IMR-90 (cell line): Measurements from ENCODE around the gene DBH. TPM values are rescaled to one million over a fixed set of nuclear protein-coding genes. Genes with fewer than 3 reads are reported as not detected.

ENCODE experiments used
- ATAC-seq: fragments of 200-7000 bp; cut with Tn5 transposase; 2 replicates; pipeline ENCODE4 v1.9.1; 2020; ENCODE audit warnings: low read depth, mild to moderate bottlenecking, moderate library complexity
- BruUV-seq: library from RNA; stranded (reverse); fragments of 400-500 nt; replicated peaks from 2 replicates; lab custom pipeline; 2021; lab: Mats Ljungman, UMichigan
- CTCF ChIA-PET: fragments of 300-600 bp; formaldehyde crosslinking; extraction: SDS; loops from one replicate; lab custom pipeline; 2021; ENCODE audit warnings: antibody characterized with exemption; lab: Yijun Ruan, JAX
- POLR2A ChIA-PET: fragments of 300-600 bp; sonication (Branson Sonifier 250); formaldehyde crosslinking; loops from one replicate; lab custom pipeline; 2022; ENCODE audit warnings: antibody characterized with exemption; ENCODE audit not compliant: unreplicated experiment; lab: Charles Lee
- DNase-seq: peaks from one replicate; pipeline ENCODE4 v3.0.0; 2013
- H2AFZ ChIP-seq: replicated peaks from 2 replicates; pipeline ENCODE3; 2013; ENCODE audit warnings: low read length, mild to moderate bottlenecking; ENCODE audit not compliant: poor library complexity
- H2AK5ac ChIP-seq: 2 replicates; pipeline ENCODE4 v1.6.1; 2013; ENCODE audit warnings: low read depth, low read length, inconsistent platforms
- H2AK9ac ChIP-seq: replicated peaks from 2 replicates; pipeline ENCODE3; 2013; ENCODE audit warnings: mild to moderate bottlenecking, low read depth, low read length, moderate library complexity; ENCODE audit not compliant: poor library complexity
- H2BK120ac ChIP-seq: 2 replicates; pipeline ENCODE4 v1.6.1; 2013; ENCODE audit warnings: low read depth, low read length, inconsistent platforms
- H2BK15ac ChIP-seq: 3 replicates; pipeline ENCODE4 v1.6.1; 2013; ENCODE audit warnings: low read depth, low read length, inconsistent platforms
- H2BK20ac ChIP-seq: 2 replicates; pipeline ENCODE4 v1.6.1; 2013; ENCODE audit warnings: low read depth, mild to moderate bottlenecking, inconsistent platforms, low read length, moderate library complexity
- H2BK5ac ChIP-seq: 2 replicates; pipeline ENCODE4 v1.6.1; 2013; ENCODE audit warnings: mild to moderate bottlenecking, low read depth, low read length, inconsistent platforms; ENCODE audit not compliant: poor library complexity, severe bottlenecking
- H3K14ac ChIP-seq: replicated peaks from 2 replicates; pipeline ENCODE4 v1.6.1; 2013; ENCODE audit warnings: low read depth, low read length, inconsistent platforms
- H3K18ac ChIP-seq: 2 replicates; pipeline ENCODE4 v1.6.1; 2013; ENCODE audit warnings: low read depth, low read length, control low read depth
- H3K23ac ChIP-seq: 2 replicates; pipeline ENCODE4 v1.6.1; 2013; ENCODE audit warnings: low read depth, low read length, inconsistent platforms
- H3K27ac ChIP-seq: 2 replicates; pipeline ENCODE4 v1.5.1; 2013; ENCODE audit warnings: mild to moderate bottlenecking, control low read depth, low read length; ENCODE audit not compliant: insufficient read depth
- H3K27me3 ChIP-seq: 2 replicates; pipeline ENCODE4 v1.6.1; 2013; ENCODE audit warnings: low read length; ENCODE audit not compliant: control insufficient read depth, insufficient read depth
- H3K36me3 ChIP-seq: 2 replicates; pipeline ENCODE4 v1.6.1; 2013; ENCODE audit warnings: low read length, mixed read lengths; ENCODE audit not compliant: control insufficient read depth, insufficient read depth
- H3K4ac ChIP-seq: 2 replicates; pipeline ENCODE4 v1.6.1; 2013; ENCODE audit warnings: low read depth, low read length, inconsistent platforms
- H3K4me1 ChIP-seq: 2 replicates; pipeline ENCODE4 v1.6.1; 2013; ENCODE audit warnings: low read length, mixed read lengths; ENCODE audit not compliant: control insufficient read depth, insufficient read depth
- H3K4me2 ChIP-seq: 2 replicates; pipeline ENCODE4 v1.6.1; 2013; ENCODE audit warnings: low read depth, mild to moderate bottlenecking, control low read depth, low read length, moderate library complexity
- H3K4me3 ChIP-seq: 2 replicates; pipeline ENCODE4 v1.5.1; 2013; ENCODE audit warnings: low read depth, mild to moderate bottlenecking, control low read depth, low read length, moderate library complexity; ENCODE audit not compliant: insufficient read depth
- H3K56ac ChIP-seq: 2 replicates; pipeline ENCODE4 v1.6.1; 2013; ENCODE audit warnings: low read length, inconsistent platforms; ENCODE audit not compliant: insufficient read depth; ENCODE audit errors: extremely low read depth
- H3K79me1 ChIP-seq, 2 experiments: 2 replicates each; pipeline ENCODE4 v1.6.1; 2013; ENCODE audit warnings: low read length in 2 of 2, inconsistent platforms in 1 of 2, low read depth in 1 of 2
- H3K9ac ChIP-seq: 2 replicates; pipeline ENCODE4 v1.6.1; 2013; ENCODE audit warnings: low read depth, low read length, control low read depth
- H3K9me1 ChIP-seq: 2 replicates; pipeline ENCODE4 v1.6.1; 2013; ENCODE audit warnings: low read length, inconsistent platforms; ENCODE audit not compliant: insufficient read depth
- H3K9me3 ChIP-seq: 2 replicates; pipeline ENCODE4 v1.6.1; 2013; ENCODE audit warnings: low read length; ENCODE audit not compliant: control insufficient read depth, insufficient read depth
- H4K20me1 ChIP-seq: 2 replicates; pipeline ENCODE4 v1.6.1; 2013; ENCODE audit warnings: low read length, inconsistent platforms; ENCODE audit not compliant: insufficient read depth
- H4K5ac ChIP-seq: 2 replicates; pipeline ENCODE4 v1.6.1; 2013; ENCODE audit warnings: mild to moderate bottlenecking, low read depth, low read length, control low read depth
- H4K8ac ChIP-seq, 2 experiments: 2 replicates each; pipeline ENCODE4 v1.6.1; 2013; ENCODE audit warnings: low read depth in 2 of 2, low read length in 2 of 2, control low read depth in 1 of 2, inconsistent platforms in 1 of 2
- H4K91ac ChIP-seq: 2 replicates; pipeline ENCODE4 v1.6.1; 2013; ENCODE audit warnings: low read depth, low read length, inconsistent platforms; ENCODE audit not compliant: insufficient read depth
- CEBPB ChIP-seq: IDR thresholded peaks from 2 replicates; pipeline ENCODE4 v1.6.1; 2012; ENCODE audit warnings: low read depth, low read length, improper control_type of control experiment
- CHD1 ChIP-seq: IDR thresholded peaks from 2 replicates; pipeline ENCODE4 v1.6.1; 2012; ENCODE audit warnings: low read depth, low read length, improper control_type of control experiment
- FOS ChIP-seq: fragments of 150-350 bp; IDR thresholded peaks from 2 replicates; pipeline ENCODE4 v1.6.1; 2016; ENCODE audit warnings: low read depth, low read length
- MAFK ChIP-seq: IDR thresholded peaks from 2 replicates; pipeline ENCODE4 v1.6.1; 2012; ENCODE audit warnings: low read depth, low read length, improper control_type of control experiment
- MAZ ChIP-seq: IDR thresholded peaks from 2 replicates; pipeline ENCODE4 v1.6.1; 2012; ENCODE audit warnings: low read depth, mild to moderate bottlenecking, low read length, improper control_type of control experiment, moderate library complexity, borderline replicate concordance
- MXI1 ChIP-seq: IDR thresholded peaks from 2 replicates; pipeline ENCODE4 v1.6.1; 2012; ENCODE audit warnings: low read depth, mild to moderate bottlenecking, low read length, moderate library complexity, borderline replicate concordance
- NFE2L2 ChIP-seq: fragments of 150-350 bp; IDR thresholded peaks from 2 replicates; pipeline ENCODE4 v1.6.1; 2016; ENCODE audit warnings: low read depth, mild to moderate bottlenecking, low read length
- POLR2A ChIP-seq: IDR thresholded peaks from 2 replicates; pipeline ENCODE4 v1.6.1; 2012; ENCODE audit warnings: mild to moderate bottlenecking, low read depth, low read length
- RAD21 ChIP-seq: IDR thresholded peaks from 2 replicates; pipeline ENCODE4 v1.6.1; 2012; ENCODE audit warnings: low read length, improper control_type of control experiment
- RCOR1 ChIP-seq: IDR thresholded peaks from 2 replicates; pipeline ENCODE4 v1.6.1; 2012; ENCODE audit warnings: mild to moderate bottlenecking, low read length, improper control_type of control experiment; ENCODE audit not compliant: insufficient replicate concordance
- RFX5 ChIP-seq: IDR thresholded peaks from 2 replicates; pipeline ENCODE4 v1.8.0; 2012; ENCODE audit warnings: low read depth, mild to moderate bottlenecking, low read length, moderate library complexity
- SMC3 ChIP-seq: fragments of 150-350 bp; IDR thresholded peaks from 2 replicates; pipeline ENCODE4 v1.6.1; 2016; ENCODE audit warnings: low read depth, mild to moderate bottlenecking, antibody characterized with exemption, low read length, moderate library complexity
- WGBS, 2 experiments: methylation state at CpG; one replicate each; pipeline versions ENCODE4 v1.1.5 to v1.1.7; 2013; ENCODE audit warnings: missing lambda C conversion rate in 2 of 2; ENCODE audit not compliant: insufficient read length in 1 of 2; ENCODE audit errors: extremely low coverage in 2 of 2; 5-methylcytosine and 5-hydroxymethylcytosine counted together
- dilution Hi-C: fragments of 300-500 bp; cut with HindIII; formaldehyde crosslinking; loops from one replicate; pipeline ENCODE4 v1.14.3; 2018; ENCODE audit warnings: low sequenced_read_pairs; ENCODE audit not compliant: unreplicated experiment
- in situ Hi-C: fragments of 300-500 bp; cut with MboI; formaldehyde crosslinking; loops from 3 replicates; pipeline ENCODE4 v1.14.3; 2019; ENCODE audit warnings: low sequenced_read_pairs, inconsistent platforms, mixed read lengths
- intact Hi-C: fragments of 100-400 bp; cut with micrococcal nuclease; formaldehyde crosslinking; loops from 2 replicates; pipeline ENCODE4 v1.10.0; 2022
- polyA plus RNA-seq, 3 experiments: library from polyadenylated mRNA; depleted of rRNA; stranded (reverse); fragments of >200 nt; gene quantifications; 2 replicates each; pipeline ENCODE4 v1.2.3, GENCODE V29; 2012; ENCODE audit warnings: low replicate concordance in 1 of 3
- total RNA-seq: library from RNA; depleted of rRNA; stranded (reverse); fragments of >200 nt; gene quantifications from 2 replicates; pipeline ENCODE4 v1.2.3, GENCODE V29; 2012
- TF ChIP-seq, protein P1 (sequence below): conservative IDR thresholded peaks from 2 replicates; pipeline ENCODE4 v1.5.1; 2012; ENCODE audit warnings: mild to moderate bottlenecking, low read depth, low read length, improper control_type of control experiment
- TF ChIP-seq, protein P2 (sequence below): fragments of 150-350 bp; IDR thresholded peaks from 2 replicates; pipeline ENCODE4 v1.6.1; 2017; ENCODE audit warnings: mild to moderate bottlenecking, antibody characterized with exemption, low read length, low read depth
- TF ChIP-seq, protein P3 (sequence below): fragments of 150-350 bp; IDR thresholded peaks from 2 replicates; pipeline ENCODE4 v1.6.1; 2016; ENCODE audit warnings: low read depth, mild to moderate bottlenecking, low read length, moderate library complexity, borderline replicate concordance

The DBH gene
- total and polyA plus RNA-seq, 2 of the 4 experiments (the other 2 are of a cell fraction) = not detected

DNA sequence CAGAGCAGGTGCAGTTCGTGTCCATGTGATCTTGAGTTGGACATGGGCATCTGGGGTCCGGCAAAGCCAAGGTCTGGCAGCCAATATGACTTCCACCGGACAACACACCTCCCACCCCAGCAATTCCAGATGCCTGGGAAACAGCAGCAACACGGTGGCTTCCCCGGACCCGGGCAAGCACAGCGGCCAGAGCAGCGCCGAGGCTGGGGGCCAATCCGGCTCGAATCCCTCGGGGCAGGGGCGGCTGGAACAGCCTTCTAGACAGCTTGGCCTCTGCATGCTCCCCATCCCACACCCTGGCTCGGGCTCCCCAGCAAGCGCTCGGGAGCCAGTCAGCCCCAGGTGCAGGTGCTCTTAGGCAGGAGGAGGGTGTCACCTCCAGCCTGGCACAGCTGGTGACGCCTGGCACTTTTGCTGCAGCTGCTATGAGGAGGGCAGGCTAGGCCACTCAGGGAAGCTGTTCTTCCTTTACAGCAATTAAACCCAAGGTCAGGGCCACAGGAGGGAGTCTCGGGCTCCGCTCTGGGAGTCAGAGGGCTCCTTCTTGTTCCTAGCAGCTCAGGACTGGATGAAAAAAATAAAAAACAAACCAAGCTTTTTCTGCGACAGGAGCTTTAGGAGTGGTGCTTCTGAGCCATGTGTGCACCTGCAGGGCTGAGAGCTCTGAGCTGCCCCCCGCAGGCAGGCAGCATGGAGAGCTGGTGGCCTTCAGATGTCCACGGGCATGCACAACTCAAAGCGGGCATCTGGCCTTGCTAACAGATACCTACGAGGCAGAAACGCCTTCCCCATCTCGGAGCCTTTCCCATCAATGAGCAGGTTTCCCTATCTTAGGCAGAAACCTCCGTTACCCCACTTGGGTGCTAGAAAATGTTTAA, 28.2 kb downstream of the DBH start:
- H2BK5ac ChIP-seq = no peak overlapping the region
- no peaks in the 10 kb centered on the region for H3K9me1 ChIP-seq
- no peak overlapping the region for H2AK5ac ChIP-seq
- dilution Hi-C loops (no loop called here), intact Hi-C loops (no loop called here), in situ Hi-C loops (no loop called here)
- H2BK20ac ChIP-seq = no peak overlapping the region
- DNase-seq (no peak), ATAC-seq (no peak)
- H3K18ac ChIP-seq = no peak overlapping the region
- no peak overlapping the region for H3K23ac ChIP-seq
- no TSS peak for BruUV-seq
- no peak overlapping the region for H4K91ac ChIP-seq
- no peak overlapping the region for H3K4ac ChIP-seq
- no peak overlapping the region for H2BK120ac ChIP-seq
- H3K79me1 ChIP-seq = no peaks in the 10 kb centered on the region
- H2BK15ac ChIP-seq = no peak overlapping the region
- H3K9ac ChIP-seq = no peak overlapping the region
- H3K27ac ChIP-seq = no peak overlapping the region
- no peak overlapping the region for H2AFZ ChIP-seq
- ChIA-PET CTCF (no interaction called here), POLR2A (no interaction called here)
- H2AK9ac ChIP-seq = no peak overlapping the region
- no peak overlapping the region for H4K5ac ChIP-seq
- H3K4me3 ChIP-seq = no peak overlapping the region
- H3K9me3 ChIP-seq = no peaks in the 10 kb centered on the region
- H3K14ac ChIP-seq = no peak overlapping the region
- no peaks in the 10 kb centered on the region for H3K36me3 ChIP-seq
- WGBS, 2 experiments = 75% methylated on average over 4 of the region's 27 CpGs; no CpG with 5 or more reads in 1 of the 2 experiments
- H3K4me2 ChIP-seq = no peak overlapping the region
- H3K27me3 ChIP-seq = peaks cover 6% of the 10 kb centered on the region; the same call in 1 of the 2 replicates
- no peak overlapping the region for H4K8ac ChIP-seq
- H4K20me1 ChIP-seq = no peaks in the 10 kb centered on the region
- no peaks in the 10 kb centered on the region for H3K4me1 ChIP-seq
- no peak overlapping the region for H3K56ac ChIP-seq
- TF ChIP-seq RAD21 = no peak
- TF ChIP-seq CEBPB = no peak
- TF ChIP-seq, protein P1, sequence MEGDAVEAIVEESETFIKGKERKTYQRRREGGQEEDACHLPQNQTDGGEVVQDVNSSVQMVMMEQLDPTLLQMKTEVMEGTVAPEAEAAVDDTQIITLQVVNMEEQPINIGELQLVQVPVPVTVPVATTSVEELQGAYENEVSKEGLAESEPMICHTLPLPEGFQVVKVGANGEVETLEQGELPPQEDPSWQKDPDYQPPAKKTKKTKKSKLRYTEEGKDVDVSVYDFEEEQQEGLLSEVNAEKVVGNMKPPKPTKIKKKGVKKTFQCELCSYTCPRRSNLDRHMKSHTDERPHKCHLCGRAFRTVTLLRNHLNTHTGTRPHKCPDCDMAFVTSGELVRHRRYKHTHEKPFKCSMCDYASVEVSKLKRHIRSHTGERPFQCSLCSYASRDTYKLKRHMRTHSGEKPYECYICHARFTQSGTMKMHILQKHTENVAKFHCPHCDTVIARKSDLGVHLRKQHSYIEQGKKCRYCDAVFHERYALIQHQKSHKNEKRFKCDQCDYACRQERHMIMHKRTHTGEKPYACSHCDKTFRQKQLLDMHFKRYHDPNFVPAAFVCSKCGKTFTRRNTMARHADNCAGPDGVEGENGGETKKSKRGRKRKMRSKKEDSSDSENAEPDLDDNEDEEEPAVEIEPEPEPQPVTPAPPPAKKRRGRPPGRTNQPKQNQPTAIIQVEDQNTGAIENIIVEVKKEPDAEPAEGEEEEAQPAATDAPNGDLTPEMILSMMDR = no peak
- no peak for TF ChIP-seq SMC3
- TF ChIP-seq MAZ = no peak
- TF ChIP-seq MAFK = no peak
- TF ChIP-seq RCOR1 = no peak
- no peak for TF ChIP-seq CHD1
- TF ChIP-seq, protein P2, sequence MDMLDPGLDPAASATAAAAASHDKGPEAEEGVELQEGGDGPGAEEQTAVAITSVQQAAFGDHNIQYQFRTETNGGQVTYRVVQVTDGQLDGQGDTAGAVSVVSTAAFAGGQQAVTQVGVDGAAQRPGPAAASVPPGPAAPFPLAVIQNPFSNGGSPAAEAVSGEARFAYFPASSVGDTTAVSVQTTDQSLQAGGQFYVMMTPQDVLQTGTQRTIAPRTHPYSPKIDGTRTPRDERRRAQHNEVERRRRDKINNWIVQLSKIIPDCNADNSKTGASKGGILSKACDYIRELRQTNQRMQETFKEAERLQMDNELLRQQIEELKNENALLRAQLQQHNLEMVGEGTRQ = no peak
- TF ChIP-seq, protein P3, sequence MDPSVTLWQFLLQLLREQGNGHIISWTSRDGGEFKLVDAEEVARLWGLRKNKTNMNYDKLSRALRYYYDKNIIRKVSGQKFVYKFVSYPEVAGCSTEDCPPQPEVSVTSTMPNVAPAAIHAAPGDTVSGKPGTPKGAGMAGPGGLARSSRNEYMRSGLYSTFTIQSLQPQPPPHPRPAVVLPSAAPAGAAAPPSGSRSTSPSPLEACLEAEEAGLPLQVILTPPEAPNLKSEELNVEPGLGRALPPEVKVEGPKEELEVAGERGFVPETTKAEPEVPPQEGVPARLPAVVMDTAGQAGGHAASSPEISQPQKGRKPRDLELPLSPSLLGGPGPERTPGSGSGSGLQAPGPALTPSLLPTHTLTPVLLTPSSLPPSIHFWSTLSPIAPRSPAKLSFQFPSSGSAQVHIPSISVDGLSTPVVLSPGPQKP = no peak
- no peak for TF ChIP-seq FOS
- TF ChIP-seq RFX5 = no peak
- TF ChIP-seq POLR2A = no peak
- no peak for TF ChIP-seq MXI1
- no peak for TF ChIP-seq NFE2L2
